Stimulated activated CD8-positive, alpha-beta memory T cell treated with anti-CD3 and anti-CD28 coated beads, Interleukin-4, amount 100 ng/mL, for 4 hours (primary cell): ENCODE data around the gene BRD4.
"Not testable (repeated sequence)": the region's sequence is repeated elsewhere in the genome, so short reads cannot be mapped to it uniquely, and the experiment has no call there.

Source experiments
- DNase-seq, 2 donors: peaks; one replicate each; pipeline ENCODE4 v3.0.0-alpha.2; 2020; ENCODE audit warnings: low read depth in 2 of 2, low spot score in 1 of 2

Gene BRD4

GRCh38 chr19:15332311-15332996 is at the start of gene BRD4:
TSS of gene BRD4 (minus strand) at chr19:15332539. CDS start at chr19:15273099, 59,440 bp downstream.
- peak; percentile 46 to 52 for DNase-seq

GRCh38 chr19:15381864-15382263 is 49.5 kb upstream of the BRD4 start:
- no peak for DNase-seq

DNA sequence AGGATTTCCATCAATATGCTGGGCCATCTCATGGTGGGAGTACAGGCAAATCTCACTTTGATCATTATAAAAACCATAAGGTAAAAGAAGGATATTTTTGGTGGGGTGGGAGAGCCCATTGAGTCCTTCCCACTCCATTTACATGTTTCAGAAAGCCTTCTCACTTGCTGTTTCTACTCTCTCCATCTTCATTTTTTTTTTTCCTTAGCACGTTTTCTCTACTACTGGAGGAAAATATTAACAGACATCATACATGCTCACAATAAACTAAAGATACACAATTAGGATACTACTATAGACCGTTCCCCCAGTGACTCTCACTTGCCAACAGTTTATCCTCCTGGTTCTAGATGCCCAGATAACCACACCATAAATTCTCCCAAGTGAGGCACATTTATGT is 49.1 kb upstream of the BRD4 start:
- no peak for DNase-seq

DNA sequence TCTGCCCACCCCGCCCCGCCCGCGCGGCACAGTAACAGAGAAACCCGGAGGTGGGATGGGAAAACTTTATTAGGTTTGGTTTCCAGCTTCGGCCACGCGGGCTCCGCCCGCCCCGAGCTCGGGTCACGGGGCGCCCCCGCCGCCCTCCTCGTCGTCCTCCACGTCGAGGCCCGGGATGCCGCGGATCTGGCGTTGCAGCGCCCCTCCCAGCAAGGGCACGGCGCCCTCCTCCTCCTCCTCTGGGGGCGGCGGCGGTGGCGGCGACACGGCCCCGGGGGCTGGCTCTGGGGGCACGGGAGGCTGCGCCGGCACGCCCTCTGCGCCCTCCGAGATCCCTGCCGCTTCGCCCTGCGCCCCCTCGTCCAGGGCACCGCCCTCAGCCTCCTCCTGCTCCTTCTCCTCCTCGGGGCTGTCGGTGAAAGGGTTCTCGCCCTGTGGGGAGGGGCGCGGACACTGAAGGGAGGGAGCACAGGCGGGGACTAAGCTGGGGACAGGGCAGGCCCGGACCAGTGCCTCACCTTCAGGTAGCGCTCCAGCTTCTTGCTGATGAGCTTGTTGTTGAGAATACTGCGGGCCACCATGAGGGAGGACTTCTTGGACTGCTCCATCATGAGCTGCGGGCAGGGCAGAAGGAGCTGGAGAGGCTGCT is 47.8 kb upstream of the BRD4 start:
- no peak for DNase-seq

GRCh38 chr19:15379083-15379998 is 47.0 kb upstream of the BRD4 start, which contains the start of gene AKAP8:
TSS of gene AKAP8 (minus strand) at chr19:15379787. CDS start at chr19:15379731, 56 bp downstream.
- peak; percentile 91 to 99 for DNase-seq

GRCh38 chr19:15378534-15379082 is 46.3 kb upstream of the BRD4 start:
- DNase-seq = peak in 1 of 2 donors; percentile 10

- no peak for DNase-seq
Observed at GRCh38 chr19:15374796-15375440, 42.6 kb upstream of the BRD4 start.

- no peak for DNase-seq
Observed at GRCh38 chr19:15374105-15374651, 41.8 kb upstream of the BRD4 start.

GRCh38 chr19:15373644-15374043 is 41.3 kb upstream of the BRD4 start:
- no peak for DNase-seq

DNA sequence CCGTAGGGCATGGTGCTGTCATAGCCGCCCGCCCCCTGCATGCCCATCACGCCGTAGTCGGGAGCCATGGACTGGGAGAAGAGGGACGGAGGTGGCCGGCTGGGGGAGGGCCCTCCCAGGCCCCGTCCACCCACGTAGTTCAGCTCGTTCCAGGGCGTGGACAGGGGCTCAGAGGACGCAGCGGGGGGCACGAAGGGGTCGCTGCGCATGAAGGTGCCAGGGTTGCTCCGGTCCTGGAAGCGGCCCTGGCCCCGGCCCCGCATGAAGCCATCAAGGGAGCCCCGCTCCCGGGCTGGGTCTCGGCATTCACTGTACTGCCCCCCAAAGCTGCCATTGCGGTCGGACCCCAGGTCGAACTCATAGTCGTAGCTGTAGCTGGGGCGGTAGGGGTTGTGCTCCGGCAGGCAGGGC is 40.6 kb upstream of the BRD4 start:
- no peak for DNase-seq

- no peak for DNase-seq
Observed at GRCh38 chr19:15372470-15372869, 40.1 kb upstream of the BRD4 start.

GRCh38 chr19:15371786-15372380 is 39.5 kb upstream of the BRD4 start:
- DNase-seq = no peak

GRCh38 chr19:15371119-15371518 is 38.8 kb upstream of the BRD4 start:
- DNase-seq = no peak

DNA sequence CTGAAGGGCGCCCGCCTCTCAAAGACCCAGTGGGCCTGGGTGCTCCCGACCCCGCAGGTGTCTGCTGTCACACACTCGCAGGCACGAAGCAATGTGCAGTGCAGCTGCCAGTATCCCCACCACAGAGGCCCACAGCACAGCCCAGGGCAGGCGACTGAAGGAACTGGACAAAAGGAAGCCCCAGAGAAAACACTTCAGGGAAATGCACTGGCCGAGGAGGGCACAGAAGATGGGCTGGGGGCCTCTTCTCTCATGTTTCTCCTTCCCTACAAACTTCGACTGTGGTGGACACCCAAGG is 37.2 kb upstream of the BRD4 start:
- DNase-seq = no peak

DNA sequence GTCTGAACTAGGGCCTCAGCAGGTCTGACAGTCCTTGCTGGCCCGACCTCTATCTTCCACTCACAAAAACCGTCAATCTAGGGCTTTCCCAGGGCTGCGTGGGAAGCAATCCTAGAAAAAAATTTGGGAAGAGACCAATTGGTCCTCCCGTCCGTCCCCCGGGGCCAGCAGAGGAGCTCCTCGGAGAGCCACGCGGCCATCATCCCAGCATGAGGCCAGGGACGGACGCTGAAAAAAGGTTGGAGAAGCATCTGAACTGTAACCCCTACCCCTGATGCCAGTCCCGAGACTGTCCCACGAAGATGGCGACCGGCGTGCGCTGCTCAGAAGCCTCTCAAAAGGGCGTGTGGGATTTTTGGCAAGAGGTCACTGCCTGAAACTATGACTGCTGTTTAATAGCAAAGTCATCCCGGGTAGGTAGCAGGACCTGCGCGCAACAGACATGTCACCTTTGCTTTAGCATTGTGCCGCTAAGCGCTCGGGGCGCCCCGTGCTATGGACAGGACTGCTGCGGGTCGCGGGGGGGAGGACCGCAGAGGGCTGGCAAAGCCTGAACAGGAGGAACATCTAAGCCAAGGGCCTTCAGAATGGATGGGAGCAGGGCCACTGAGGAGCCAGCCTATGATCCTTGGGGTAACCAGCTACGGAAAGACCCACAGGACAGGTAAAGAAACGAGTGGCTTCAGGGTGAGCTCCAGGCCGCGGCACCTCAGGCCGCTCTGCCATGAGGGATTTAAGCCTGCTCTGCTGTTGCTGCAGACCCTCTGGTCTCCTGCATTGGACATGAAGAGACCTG is 36.7 kb upstream of the BRD4 start:
- DNase-seq = no peak

GRCh38 chr19:15368051-15368632 is 35.8 kb upstream of the BRD4 start:
- DNase-seq = no peak

DNA sequence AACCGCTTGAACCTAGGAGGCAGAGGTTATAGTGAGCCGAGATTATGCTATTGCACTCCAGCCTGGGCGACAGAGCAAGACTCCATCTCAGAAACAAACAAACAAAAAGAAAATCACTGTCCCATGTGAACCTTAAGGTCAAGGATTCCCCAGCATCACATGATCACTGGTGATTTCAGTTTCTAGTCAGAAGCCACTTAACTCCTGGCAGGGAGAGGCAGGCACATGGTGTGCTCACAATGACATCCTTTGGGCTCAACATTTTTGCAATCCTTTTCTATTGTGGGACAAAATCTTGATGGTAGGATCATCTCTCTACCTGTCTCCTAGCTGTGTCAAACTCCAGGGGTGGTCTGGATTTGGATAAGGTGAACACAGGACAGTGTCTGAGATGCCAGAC is 35.1 kb upstream of the BRD4 start:
- DNase-seq = no peak

DNA sequence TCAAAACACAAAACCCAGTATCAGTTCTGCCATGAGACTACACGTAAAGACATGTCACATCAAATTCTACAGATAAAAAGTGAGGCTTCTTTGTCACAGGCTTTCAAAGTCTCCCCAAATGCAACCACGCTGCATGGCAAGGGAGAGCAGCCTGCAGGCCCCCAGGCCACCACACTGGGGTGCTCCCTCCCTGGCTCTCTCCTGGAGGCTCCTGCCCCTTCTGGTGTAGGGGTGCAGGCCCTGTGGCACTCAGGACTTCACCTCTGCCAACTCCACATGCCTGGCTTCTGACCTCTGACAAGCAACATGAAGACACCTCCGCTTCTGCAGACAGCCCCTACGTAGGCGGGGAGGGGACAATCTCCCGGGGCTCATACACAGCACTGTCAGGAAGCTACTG is 32.9 kb upstream of the BRD4 start:
- DNase-seq = no peak

DNA sequence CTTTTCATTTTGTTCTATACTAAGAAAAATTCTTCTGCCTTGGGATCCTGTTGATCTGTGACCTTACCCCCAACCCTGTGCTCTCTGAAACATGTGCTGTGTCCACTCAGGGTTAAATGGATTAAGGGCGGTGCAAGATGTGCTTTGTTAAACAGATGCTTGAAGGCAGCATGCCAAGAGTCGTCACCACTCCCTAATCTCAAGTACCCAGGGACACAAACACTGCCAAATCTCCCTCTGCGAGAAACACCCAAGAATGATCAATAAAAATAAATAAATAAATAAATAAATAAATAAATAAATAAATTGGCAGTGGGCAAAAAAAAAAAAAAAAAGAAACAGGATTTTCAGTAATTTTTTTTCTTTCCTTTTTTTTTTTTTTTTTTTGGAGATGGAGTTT is 31.5 kb upstream of the BRD4 start:
- not testable (repeated sequence) for DNase-seq
